DMS79 treated with DMSO at 0.1 percent for 48 hours (cell line): ENCODE data around the gene NPHS1.
"Not testable (repeated sequence)": the region's sequence is repeated elsewhere in the genome, so short reads cannot be mapped to it uniquely, and the experiment has no call there.

Source experiments
- DNase-seq: peaks from one replicate; lab custom pipeline; 2025; lab: John Stamatoyannopoulos, UW

NPHS1 gene

GRCh38 chr19:35879770-35880317 is 27.5 kb upstream of the NPHS1 start:
- DNase-seq = no peak

- DNase-seq = no peak
Observed at GRCh38 chr19:35879068-35879467, 26.8 kb upstream of the NPHS1 start.

- DNase-seq = no peak
Observed at GRCh38 chr19:35874392-35874930, 22.2 kb upstream of the NPHS1 start.

GRCh38 chr19:35872180-35872579 is 19.9 kb upstream of the NPHS1 start:
- no peak for DNase-seq

- DNase-seq = no peak
Observed at GRCh38 chr19:35871611-35872010, 19.3 kb upstream of the NPHS1 start.

- DNase-seq = no peak
Observed at GRCh38 chr19:35870798-35871197, 18.5 kb upstream of the NPHS1 start.

- not testable (repeated sequence) for DNase-seq
Observed at GRCh38 chr19:35870124-35870736, 17.9 kb upstream of the NPHS1 start.

- DNase-seq = peak; percentile 69
Observed at GRCh38 chr19:35869327-35870123, 17.2 kb upstream of the NPHS1 start.

- no peak for DNase-seq
Observed at GRCh38 chr19:35868823-35869326, 16.6 kb upstream of the NPHS1 start.

- DNase-seq = peak; percentile 58
Observed at GRCh38 chr19:35868172-35868822, 16.0 kb upstream of the NPHS1 start, which contains the start of gene APLP1. Gene APLP1, plus strand, starts transcription at chr19:35868574. Its CDS starts 63 bp downstream, at chr19:35868637.

- no peak for DNase-seq
Observed at GRCh38 chr19:35863018-35863417, 10.7 kb upstream of the NPHS1 start.

- DNase-seq = no peak
Observed at GRCh38 chr19:35862528-35862927, 10.2 kb upstream of the NPHS1 start.

- DNase-seq = no peak
Observed at GRCh38 chr19:35861640-35862160, 9.4 kb upstream of the NPHS1 start.

GRCh38 chr19:35860818-35861639 is 8.7 kb upstream of the NPHS1 start:
- no peak for DNase-seq

GRCh38 chr19:35860436-35860817 is 8.1 kb upstream of the NPHS1 start:
- no peak for DNase-seq

GRCh38 chr19:35859414-35859813 is 7.1 kb upstream of the NPHS1 start:
- DNase-seq = no peak

GRCh38 chr19:35858311-35858710 is 6.0 kb upstream of the NPHS1 start:
- no peak for DNase-seq

- peak; percentile 35 for DNase-seq
Observed at GRCh38 chr19:35856546-35857149, 4.3 kb upstream of the NPHS1 start, which contains the start of gene KIRREL2. Gene KIRREL2, plus strand, starts transcription at chr19:35856911. Its CDS starts 209 bp downstream, at chr19:35857120.

GRCh38 chr19:35853038-35853756 is 893 bp upstream of the NPHS1 start:
- no peak for DNase-seq
